NCI-H2171 (cell line): ENCODE measurements around the gene RBM19.

Source experiments
- DNase-seq: peaks from one replicate; lab custom pipeline; 2025; lab: John Stamatoyannopoulos, UW

The RBM19 gene

DNA sequence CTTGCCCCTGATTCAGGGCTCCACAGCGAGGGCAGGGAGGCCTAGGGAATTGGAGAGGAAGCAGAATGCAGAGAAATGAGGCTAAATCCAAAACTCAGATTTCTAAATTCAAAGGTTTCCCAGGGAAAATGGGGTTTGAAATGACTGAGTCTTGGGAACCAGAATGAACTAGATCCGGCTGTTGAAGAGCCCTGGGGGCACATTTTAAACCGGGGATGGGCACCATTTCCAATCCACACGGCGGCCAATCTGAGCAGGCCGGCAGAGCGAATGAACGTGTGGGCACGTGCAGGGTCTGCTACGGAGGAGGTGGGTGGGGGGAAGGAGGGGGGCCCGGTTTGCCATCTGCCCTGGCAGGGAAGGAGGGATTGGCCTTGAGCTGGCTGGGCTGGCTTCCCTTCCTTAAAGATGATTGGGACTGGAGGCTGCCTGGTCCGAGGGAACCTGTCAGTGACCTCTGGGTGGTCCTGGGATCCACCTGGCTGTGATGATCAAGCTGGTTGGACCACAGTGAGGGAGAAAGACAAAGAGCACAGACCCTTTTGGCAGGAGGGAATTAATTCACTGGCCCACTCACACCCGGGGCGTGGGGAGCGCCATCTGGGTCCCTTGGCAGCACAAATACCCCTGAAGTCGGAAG is 161.0 kb downstream of the RBM19 start:
- peak; percentile 36 for DNase-seq

DNA sequence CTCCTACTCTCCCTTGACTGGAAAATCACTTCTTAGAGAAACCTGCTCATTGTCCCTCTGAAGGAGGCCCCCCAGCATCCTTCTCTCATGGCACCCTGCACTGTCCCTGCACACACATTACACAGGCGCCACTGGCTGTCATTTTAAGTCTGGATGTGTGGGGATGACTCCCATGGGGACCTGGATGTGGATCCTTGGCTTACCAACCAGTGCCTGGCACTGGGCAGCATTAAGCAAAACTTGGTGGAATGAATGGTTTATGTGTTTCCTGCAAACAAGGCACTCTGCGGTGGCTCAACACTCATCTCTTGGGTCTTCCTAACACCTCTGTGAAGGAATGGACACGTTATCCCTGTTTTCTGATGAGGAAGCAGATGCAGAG is 162.4 kb downstream of the RBM19 start:
- no peak for DNase-seq

DNA sequence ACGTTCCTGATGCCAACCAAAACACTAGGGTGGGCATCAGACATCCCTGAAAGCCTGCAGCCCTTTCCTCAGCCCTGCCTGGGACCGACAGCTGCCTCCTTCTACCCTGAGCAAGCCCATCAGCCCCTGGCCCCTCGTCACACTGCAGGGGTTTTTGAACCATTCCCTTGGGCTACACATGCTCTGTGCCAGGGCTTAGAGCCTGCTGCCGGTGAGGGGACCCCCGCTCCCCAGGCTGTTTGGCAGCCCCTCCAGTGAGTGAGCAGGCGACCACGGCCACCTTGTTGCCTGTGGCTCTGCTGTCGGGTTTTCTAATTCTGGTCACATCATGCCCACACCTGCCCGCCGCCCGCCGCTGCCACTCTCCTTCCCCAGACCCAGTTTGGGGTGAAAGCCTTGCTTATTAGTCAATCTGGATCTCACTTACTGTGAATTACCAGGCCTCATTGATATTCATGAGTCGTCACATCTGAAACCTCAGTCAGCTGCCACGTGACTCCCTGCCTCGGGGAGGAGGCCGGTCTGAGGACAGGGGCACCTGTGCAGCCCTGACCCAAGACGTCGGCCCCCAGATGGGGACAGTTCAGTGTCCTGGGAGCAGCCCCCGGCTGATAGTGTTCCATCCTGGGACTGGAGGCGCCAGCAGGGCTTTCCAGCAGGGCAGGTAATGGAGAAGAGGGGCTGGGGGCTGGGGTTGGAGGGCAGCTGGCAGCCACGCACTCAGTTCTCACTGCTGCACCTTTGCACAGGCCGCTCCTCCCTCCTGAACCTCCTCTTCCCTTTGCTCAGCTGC is 163.0 kb downstream of the RBM19 start:
- DNase-seq, result no peak

DNA sequence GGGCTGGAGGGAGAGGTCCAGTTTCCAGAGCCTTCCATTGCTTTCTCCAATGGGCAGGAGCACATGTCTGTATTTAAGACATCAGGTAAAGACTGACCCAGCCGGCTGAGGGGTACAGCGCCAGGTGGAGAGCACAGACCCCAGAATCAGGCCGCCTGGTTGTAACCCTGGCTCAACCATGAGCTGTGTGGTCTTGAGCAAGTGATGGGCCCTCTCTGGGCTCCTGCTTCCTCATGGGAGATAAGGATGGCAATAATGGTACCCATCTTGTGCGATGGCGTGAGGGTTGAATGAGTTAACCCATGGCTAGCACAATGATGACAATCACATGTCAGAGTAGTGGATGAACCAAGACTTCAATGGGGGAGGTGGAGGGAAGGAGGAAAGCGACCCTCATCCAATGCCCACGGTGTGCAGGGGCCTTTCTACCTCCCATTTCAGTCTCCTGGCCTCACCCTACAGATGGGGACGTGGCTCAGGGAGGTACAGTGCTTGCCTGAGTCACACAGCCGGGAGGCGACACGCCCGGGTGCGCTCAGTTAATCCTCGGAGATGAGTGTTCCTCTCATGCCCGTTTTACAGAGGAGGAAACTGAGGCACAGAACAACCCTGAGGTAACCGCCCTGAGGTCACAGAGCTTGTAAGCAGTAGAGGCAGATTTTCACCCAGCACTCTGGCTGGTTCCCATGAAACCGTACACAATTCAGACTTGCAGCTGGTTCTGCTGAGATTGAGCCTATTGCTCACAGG is 163.9 kb downstream of the RBM19 start:
- DNase-seq, result no peak

DNA sequence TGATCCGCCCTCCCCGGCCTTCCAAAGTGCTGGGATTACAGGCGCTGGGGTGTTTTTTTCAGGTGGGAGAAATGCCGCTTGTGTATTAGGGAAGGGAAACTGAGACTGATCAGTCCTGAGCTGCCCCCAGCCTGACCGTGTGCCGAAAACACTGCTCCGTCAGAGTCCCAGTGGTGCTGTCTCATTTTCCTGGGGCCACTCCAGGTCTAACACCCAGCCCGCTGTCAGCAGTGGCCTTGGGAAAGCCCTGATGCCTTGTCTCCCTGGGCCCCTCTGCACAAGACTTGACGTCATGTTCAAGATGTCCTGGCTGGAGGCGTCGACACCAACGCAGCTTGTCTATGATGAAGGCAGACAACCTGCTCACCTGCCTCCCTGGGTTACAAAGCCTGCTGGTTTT is 165.9 kb downstream of the RBM19 start:
- DNase-seq, result no peak

DNA sequence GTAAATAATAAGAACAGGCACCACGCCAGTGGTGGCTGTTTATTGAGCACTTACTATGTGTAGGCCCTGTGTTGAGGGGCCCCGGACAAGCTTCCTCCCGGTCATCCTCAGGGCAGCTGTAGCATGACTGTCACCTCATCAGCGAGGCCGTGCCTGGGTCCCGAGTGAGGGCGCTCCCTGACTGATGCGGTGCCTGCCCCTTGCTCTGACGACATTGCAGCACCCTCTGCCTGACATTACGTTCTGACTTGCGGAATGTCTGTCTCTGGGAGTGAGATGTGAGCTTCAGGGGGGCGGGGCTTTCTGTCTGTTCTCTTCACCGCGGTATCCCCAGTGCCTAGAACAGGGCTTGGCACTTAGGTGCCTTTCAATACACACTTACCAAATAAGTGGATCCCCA is 167.6 kb downstream of the RBM19 start:
- DNase-seq, result no peak

DNA sequence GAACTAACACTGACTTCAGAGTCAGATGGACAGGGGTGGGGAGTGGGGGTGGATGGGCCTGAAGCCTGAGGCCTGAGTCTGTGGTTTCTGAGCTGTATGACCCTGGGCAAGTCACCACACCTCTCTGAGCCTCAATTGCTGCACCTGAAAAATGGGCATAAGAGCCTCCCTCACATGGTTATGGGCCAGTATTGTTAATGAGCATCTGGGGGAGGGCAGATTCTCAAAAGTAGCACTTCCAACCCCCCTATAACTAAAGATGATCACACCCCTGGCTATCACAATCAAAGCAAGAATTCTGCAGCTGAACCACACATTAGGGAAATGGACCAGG is 168.6 kb downstream of the RBM19 start:
- no peak for DNase-seq

DNA sequence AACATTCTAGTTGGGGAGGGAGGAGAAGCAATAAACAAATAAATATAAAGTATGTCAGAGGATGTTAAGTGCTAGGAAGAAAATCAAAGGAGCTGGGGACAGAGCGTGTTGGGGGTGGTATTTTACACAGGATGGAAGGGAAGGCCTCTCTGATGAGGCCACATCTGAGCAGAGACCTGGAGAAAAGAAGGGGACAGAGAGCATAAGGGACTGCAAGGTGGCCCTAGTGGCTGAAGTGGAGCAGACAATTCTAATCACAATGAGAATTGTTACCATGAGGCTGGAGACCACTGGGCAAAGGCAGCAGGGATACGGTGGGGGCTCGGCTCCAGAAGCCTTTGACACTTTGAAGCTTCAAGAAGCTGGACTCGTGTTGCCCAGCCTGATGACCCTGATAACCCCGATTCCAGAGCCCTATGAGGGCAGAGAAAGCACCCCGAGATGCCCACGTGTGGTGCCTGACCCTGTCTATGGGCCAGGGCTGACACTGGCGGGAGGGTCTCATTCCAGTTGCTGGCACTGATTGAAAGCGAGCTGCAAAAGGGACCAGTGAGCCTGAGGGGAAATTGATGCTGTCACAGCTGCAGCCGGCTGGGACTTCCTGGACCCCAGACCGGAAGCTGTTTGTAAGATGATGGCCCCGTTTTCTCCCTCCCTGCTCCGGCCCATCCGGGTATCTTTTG is 169.1 kb downstream of the RBM19 start:
- no peak for DNase-seq

DNA sequence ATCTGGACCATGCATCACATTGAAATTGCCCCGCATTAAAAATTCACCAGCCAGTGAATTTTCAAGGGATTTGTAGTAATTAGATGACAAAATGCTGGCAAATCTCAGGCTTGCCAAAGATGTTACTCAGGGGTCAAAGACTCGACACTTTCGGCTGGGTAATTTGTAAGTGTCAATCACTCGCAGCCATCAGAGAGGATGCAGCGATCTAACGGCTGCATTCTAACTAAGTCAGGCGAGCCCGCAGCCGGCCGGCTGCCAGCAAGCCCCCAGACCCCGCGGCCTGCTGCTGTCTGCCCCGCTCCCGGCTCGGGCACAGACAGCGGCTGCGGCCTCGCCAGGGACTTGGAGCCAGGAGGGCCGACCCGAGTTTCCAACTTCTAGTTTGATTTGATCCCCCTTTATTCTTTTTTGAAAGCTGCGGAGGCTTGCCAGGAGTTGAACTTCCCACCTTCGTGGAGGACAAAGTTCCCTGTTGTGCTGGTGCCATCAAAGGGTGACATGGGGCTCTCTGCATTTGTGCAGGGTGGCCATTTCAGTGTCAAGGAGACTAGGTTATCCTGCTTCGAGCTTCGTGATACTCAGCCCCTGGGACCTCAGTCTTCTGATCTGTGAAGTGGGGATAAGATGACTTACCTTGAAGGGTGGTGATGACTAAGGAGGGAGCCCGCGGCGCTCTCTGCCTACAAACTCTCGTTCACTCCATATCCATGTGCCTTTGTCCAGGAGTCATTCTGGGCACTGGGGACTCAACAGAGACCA is 169.9 kb downstream of the RBM19 start:
- no peak for DNase-seq

DNA sequence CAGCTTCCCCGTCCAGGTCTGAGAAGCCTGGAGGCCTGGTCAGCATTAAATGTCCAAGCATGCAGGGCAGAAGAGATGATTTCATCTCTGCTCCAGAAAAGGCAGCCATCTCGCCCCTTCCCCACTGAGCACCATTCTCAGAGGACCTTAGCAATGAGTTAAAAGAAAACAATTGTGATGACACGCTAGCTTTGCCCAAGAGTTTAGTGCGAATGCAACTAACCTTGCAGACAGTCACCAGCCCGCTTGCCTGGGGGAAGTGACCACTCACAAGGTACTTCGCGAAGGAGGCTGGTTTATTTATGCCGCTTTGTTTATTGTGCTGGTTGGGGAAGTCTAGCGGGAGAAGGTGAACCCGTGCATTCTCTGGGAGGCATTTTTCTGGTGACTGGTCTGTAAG is 170.7 kb downstream of the RBM19 start:
- DNase-seq, result no peak

DNA sequence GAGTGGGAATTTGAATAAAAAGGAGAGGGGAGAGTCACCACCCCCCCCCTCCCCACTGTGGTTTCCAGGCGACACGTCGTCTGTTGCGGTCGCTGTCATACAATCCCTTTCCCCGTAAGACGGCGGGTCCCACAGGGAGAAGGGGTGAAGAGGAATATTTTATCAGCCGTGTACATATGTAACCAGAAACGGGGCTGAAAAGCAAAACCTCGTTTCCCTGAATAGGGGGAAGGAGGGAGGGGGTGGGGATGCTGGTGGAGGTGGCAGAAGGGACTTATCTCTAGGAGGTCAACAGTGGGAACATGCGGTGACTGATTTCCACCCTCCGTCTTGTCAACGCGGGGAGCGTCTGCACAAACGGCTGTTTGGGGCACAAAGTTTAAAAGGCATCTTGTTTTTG is 171.4 kb downstream of the RBM19 start:
- peak; percentile 80 for DNase-seq

DNA sequence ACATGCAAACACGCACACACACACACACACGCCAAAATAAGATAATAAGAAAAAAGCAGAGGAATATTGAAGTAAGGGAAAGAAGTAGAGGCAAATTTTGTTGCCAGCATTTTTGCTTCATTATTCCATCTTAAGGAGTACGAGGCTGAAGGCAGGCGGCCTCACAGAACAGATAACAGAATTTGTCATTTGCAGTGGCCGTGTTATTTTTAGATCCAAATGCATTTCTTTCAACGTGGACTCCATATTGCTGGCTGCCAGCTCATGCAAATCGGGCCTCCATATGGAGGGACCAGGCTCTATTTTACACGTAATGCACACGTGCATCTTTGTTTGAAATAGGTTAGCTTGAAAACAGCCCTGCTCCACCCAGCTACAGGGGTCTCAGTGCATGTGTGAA is 172.9 kb downstream of the RBM19 start:
- no peak for DNase-seq

DNA sequence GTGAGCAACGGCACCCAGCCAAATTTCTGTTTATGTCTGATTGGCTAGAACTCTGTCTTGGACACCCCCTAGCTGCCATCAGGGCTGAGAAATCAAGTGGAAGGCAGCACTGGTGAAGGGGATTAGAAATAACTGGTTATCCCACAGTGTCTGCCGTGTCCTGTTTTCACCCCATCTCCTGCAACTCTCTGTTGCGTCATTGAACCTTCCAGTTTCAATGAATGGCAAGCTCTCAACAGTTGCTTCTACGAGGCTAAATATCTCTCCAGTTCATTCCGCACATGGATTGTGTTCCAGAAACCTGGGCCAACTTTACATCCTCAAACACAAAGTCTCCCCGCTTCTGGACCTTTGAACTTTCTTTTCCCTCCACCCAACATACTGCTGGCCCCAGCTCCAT is 173.7 kb downstream of the RBM19 start:
- no peak for DNase-seq

DNA sequence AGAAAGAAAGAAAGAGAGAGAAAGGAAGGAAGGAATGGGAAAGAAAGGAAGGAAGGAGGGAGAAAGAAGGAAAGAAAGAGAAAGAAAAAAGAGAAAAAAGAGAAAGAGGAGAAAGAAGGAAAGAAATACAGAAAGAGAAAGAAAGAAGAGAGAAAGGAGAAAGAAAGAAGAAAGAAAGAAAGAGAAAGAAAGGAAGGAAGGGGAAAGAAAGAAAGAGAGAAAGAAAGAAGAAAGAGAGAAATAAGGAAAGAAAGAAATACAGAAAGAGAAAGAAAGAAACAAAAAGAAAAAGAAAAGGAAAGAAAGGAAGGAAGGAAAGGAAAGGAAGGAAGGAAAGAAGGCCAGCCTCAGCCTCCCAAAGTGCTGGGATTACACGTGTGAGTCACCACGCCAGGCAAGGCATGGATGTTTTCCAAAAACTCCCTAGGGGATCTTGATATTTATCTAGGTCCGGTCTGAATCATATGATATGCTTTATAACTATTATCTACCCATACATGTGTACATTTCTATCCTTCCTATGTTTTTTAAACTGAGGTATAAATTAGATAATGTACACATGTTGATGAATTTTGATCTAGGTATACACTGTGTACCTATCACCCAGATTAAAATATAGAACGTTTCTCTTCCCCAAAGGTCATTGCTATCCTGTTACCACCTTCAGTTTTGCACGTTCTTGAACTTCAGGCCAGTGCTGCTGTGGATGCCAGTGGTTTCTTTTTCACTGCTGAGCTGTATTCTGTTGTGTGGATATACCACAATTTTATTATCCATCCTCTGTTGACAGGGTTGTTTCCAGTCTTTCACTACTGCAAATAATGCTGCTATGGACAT is 177.9 kb downstream of the RBM19 start:
- DNase-seq, result no peak

DNA sequence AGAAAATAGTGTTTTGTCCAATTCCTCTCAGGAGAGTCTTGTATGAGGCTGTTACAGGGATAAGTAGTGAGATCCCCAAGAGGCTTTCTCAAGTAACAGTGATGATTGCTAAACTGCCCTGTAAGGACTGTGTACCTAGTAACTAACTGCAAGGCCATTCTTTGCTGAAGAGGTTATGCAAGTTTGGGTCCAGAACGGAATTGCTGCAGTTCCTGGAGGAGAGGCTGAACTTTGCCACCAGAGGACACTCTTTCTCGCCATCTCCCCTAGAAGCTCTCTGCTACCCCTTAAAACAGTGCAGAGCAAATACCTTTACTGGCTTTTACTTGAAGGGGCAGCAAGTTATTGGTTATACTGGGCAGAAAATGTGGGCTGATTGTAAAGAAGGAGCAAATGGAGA is 180.0 kb downstream of the RBM19 start:
- no peak for DNase-seq

DNA sequence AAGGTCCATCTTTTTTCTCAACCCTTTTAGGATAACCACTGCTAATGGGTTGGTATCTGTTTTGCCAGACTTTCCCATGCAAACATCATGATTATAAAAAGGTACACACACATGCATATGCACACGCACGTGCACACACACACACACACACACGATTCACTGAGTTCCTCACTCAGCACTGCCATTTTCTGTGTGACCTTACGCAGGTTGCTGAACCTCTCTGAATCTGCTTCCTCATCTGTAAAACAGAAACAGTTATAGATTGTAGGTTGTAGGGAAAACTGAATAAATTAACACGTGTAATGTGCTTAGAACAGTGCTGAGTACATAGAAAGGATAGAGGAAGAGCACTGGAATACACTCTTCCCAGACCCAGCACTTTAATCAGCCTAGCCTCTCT is 182.3 kb downstream of the RBM19 start:
- no peak for DNase-seq

DNA sequence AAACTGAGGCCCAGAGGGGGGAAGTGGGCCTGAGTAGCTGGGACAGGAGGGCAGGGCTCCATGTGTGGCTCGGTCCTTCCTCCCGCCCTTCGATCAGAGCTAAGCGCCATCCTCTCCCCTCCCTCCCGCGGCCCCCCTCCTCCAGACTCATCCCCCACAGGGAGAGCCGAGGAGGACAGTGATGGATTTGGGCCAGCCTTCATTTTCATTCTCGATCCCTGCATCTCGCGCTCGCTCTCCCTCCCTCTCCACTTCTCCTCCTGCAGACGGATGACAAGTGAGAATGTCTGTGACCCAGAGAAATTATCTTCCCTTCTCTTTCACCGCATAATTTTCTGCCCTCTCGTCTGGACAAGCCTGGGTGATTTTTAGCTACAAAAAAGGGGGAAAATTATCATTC is 183.3 kb downstream of the RBM19 start:
- DNase-seq, result no peak

DNA sequence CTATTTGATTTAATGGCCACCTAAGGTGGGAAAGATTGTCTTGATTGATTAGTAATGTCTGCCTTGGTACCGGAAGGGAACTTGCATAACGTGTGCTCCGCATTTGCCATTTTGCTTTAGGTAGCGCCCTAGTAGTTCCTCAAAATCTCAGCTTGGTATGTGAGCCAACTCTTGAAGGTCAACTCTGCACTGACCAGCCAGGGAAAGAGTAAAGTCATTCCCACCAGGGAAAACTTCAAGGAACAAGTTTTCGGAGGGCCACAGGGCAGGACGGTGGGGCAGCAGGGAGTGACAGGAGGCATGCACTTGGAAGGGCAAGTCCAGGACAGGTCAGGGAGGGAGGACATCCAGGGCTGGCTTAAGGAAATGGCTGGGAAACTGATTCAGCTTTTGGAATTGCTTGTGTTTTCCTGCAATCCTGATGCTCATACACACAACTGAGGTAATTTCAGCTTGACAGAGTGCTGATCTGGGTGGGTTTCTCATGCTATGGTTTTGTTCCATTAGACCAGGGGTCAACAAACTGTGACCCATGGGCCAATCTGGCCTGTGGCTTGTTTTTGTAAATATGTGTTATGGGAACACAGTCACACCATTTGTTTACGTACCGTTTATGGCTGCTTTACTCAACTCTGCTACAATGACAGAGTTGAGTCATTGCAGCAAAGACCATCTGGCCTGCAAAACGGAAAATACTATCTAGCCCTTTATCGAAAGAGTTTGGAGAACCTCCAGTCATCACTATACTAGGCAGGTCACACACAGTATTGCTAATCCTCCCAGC is 184.5 kb downstream of the RBM19 start:
- DNase-seq, result no peak

DNA sequence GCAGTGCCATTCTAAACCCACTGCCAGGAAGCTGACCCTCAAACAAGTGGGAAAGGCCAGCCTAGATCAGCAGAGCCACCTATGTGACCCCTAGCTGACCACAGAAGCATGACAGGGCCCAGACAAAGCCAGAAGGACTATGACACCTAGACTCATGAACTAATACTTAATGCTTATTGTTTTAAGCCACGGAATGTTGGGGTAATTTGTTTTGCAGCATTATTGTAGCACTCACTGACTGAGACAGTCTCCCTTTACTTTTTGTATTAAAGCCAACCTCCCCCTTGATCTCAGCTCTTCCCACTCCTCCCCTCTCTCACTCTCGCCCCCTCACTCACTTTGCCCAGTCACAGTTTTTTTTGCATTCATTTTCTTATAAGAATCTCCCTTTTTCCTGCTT is 186.4 kb downstream of the RBM19 start:
- DNase-seq, result no peak

DNA sequence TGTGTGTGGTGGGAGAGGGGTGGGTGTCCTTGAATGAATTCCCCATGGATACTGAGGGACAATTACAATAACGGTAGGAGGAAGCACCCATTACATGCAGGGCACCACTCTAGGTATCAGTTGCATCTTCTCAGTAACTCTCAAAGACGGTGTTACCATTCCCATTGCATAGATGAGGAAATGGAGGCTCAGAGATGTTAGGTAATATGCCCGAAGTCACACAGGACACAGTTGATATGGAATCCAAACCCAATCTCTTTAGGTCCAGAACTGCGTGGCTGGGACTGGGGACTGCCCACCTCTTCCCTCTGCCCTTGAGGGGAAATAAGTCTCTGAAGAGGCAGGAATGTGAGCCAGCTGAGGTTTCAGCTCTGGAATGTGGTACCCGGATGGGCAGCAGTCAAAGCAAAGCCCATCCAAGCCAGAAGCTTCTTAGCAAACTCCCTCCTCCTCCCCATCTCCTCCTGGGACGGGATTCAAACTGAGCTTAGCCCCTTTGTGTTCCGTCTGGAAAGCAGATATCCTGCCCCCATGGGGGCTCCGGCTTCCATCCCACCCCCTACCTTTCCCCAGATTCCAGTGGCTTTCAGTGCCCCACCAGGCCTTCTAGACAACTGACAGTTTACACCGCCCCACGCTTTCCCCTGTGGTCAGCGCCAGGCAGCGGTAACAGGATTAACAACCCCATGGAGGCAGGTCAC is 187.5 kb downstream of the RBM19 start:
- DNase-seq, result no peak
